IPS-15b (cell line): ENCODE results near the gene UROC1.

ENCODE experiments used
- H3K27me3 ChIP-seq: one replicate; pipeline ENCODE4 v1.6.1; 2013; ENCODE audit warnings: low read length; ENCODE audit not compliant: control insufficient read depth, insufficient read depth
- H3K36me3 ChIP-seq: one replicate; pipeline ENCODE4 v1.6.1; 2013; ENCODE audit warnings: low read length; ENCODE audit not compliant: control insufficient read depth, insufficient read depth
- H3K4me1 ChIP-seq: one replicate; pipeline ENCODE4 v1.6.1; 2013; ENCODE audit warnings: mild to moderate bottlenecking, low read length; ENCODE audit not compliant: control insufficient read depth, insufficient read depth
- H3K4me3 ChIP-seq: one replicate; pipeline ENCODE4 v1.5.1; 2013; ENCODE audit warnings: low read depth, low read length
- H3K9ac ChIP-seq: one replicate; pipeline ENCODE4 v1.6.1; 2013; ENCODE audit warnings: low read depth, mild to moderate bottlenecking, low read length
- H3K9me3 ChIP-seq: one replicate; pipeline ENCODE4 v1.6.1; 2013; ENCODE audit warnings: mild to moderate bottlenecking, low read length; ENCODE audit not compliant: control insufficient read depth, insufficient read depth

The UROC1 gene

DNA sequence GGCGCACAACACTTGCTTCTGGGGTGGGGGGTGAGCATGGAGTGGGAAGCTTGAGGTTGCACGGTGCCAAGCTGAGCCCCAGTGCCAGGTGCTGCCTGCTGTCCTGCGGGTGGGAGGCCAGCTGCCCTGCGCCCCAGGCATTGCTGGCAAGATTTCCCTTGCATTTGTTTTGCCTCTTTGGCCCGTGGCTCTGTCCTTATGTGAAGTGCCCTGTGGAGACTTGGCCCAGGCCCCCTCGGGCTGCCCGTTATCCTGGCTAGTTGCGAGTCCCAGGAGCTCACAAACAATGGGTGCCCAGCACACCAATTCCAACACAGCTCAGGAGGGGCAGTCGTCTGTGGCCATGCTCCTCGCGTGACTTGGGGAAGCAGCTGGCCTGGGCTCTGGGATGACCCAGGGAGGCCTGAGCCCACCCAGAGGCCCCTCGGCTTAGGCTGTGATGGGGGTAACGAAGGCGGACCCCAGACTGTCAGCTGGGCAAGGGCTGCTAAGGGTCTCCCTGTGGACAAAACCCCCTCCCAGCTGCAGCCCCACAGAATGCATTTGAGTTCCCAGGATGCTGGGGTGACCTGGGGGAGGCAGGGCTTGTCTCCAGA, 35.2 kb upstream of the UROC1 start:
- no peaks in the 10 kb centered on the region for H3K9me3 ChIP-seq
- peaks cover 10% of the 10 kb centered on the region for H3K4me1 ChIP-seq
- H3K27me3 ChIP-seq, result no peaks in the 10 kb centered on the region
- H3K4me3 ChIP-seq, result no peak overlapping the region
- H3K9ac ChIP-seq, result no peak overlapping the region
- H3K36me3 ChIP-seq, result no peaks in the 10 kb centered on the region

- Histone ChIP-seq H3K4me1 (peaks cover 10% of the 10 kb centered on the region), H3K9ac (no peak overlapping the region), H3K36me3 (no peaks in the 10 kb centered on the region), H3K27me3 (no peaks in the 10 kb centered on the region), H3K9me3 (no peaks in the 10 kb centered on the region), H3K4me3 (no peak overlapping the region)
These were observed 34.5 kb upstream of the UROC1 start for GRCh38 chr3:126551839-126552687.

DNA sequence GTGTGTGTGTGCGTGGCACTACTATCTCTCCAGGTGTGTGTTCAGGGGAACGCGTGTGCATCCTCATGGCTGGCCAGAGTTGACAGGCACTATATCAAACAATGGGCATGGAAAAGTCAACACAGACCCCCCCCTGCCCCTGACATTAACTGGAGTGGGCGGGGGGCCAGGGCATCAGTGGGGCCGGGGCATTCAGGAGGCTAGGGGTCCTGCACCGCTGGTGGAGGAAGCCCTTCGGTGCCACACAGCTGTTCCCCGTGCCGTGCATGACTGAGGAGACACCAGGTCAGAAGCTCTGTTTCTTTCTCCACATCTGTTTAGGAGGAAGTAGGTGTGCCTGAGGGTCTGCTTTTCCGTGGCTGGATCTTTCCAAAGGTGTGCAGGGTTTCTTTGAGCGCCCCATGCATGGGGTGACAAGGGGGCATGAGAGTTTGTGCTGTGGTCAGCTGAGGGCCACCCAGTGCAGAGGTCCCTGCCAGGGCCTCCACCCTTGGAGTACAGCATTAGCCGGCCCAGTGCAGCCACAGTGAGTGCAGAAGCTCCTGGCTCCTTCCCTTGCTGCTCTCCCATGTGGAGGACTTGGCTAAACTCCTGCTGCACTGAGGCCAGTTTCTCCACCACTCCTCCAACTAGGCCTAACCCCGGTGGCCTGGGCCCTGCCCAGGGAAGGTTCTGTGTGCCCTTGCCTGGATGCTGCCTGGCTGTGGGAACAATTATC, 33.7 kb upstream of the UROC1 start:
- no peaks in the 10 kb centered on the region for H3K36me3 ChIP-seq
- no peaks in the 10 kb centered on the region for H3K27me3 ChIP-seq
- H3K9ac ChIP-seq, result no peak overlapping the region
- H3K4me3 ChIP-seq, result no peak overlapping the region
- no peaks in the 10 kb centered on the region for H3K9me3 ChIP-seq
- H3K4me1 ChIP-seq, result peaks cover 10% of the 10 kb centered on the region

DNA sequence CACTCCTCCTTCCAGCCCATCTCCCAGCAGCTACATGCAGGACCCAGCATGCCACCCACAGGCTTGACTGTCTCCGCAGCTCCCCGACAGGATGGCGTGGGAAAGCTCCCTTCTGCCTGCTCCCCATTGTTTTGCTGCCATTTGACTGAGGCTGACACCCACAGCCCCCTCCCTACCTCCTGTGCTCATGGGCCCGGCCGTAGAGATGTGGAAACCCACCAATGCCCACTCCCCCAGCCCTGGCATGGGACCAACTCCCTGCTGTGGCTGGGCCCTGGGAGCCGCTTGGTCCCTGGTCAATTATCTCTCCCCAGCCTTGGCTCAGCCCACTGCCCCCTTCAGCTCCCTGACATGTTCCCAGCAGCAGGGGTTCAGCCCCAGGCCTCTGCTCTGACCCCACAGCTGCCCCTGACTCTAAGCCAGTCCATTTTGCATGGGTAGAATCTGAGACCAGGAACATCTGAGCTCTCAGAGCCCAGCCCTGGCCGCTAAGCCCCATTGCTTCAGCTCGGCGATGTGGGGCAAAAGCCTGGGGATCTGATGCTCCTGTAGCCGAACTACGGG, 33.0 kb upstream of the UROC1 start:
- H3K4me3 ChIP-seq, result no peak overlapping the region
- H3K9me3 ChIP-seq, result no peaks in the 10 kb centered on the region
- no peaks in the 10 kb centered on the region for H3K36me3 ChIP-seq

GRCh38 chr3:126549861-126550487, 32.4 kb upstream of the UROC1 start:
- H3K9ac ChIP-seq, result peak overlapping the region; percentile 37
- no peaks in the 10 kb centered on the region for H3K9me3 ChIP-seq
- H3K36me3 ChIP-seq, result no peaks in the 10 kb centered on the region
- H3K4me1 ChIP-seq, result peaks cover 10% of the 10 kb centered on the region
- no peak overlapping the region for H3K4me3 ChIP-seq
- H3K27me3 ChIP-seq, result no peaks in the 10 kb centered on the region

More for the DNA sequence above, 33.0 kb upstream of the UROC1 start:
- H3K4me1 ChIP-seq, result peaks cover 10% of the 10 kb centered on the region
- H3K9ac ChIP-seq, result no peak overlapping the region
- H3K27me3 ChIP-seq, result no peaks in the 10 kb centered on the region

DNA sequence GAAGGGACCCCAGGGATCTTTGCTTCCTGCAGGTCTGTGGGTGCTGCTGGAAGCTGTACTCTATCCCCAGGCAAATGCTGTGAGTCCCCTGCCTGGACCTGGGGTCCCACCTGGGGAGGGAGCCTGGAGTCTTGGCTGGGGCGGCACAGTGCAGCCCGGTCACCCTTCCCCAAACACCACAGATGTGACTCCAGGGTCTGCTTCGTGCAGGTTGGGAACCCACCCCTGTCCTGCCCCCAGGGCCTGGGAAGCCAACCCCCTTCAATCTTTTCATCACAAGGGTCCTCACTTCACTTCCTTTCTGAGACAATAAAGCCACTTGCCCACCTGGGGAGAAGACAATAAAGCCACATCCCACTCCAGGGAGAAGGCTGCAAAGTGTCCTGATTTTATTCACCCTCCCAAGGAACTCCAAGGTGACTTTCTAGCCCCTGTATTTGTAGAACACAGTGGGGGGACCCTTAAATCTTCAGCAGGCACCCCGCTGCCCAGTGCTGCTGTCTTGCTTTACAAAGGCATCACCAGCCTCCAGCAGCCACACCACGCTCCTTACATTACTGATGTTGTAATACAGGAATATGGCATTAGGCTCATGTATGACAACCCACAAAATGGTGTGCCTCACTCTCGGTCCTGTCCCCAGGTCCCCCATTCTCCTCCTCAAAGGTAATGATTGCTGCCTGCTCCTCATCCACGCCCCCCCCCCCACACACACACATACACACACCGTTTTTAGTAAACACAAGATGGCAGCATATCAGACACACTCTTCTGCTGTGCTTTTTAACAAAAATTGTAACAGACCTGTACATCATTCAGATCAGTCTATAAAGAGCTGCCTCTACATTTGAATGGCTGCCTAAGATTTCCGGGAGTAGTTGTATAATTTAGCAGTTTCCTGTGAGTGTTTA, 31.2 kb upstream of the UROC1 start:
- no peak overlapping the region for H3K9ac ChIP-seq

DNA sequence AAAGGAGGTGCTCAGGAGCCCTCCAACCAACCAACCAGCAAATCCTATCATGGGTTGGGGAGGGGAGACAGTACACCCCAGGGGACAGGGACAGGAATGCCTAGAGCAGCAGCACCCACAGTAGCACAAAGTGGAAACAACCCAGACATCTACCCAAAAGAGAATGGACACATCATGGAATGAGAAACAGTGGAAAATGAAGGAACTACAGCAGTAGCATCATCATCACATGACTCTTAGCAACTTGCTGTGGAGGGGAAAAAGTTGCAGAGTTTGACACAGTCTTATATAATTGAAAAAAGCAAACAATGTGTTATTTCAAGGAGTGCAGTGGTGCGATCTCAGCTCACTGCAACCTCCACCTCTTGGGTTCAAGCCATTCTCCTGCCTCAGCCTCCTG, 30.1 kb upstream of the UROC1 start:
- no peak overlapping the region for H3K9ac ChIP-seq
- H3K4me1 ChIP-seq, result peaks cover 10% of the 10 kb centered on the region
- no peaks in the 10 kb centered on the region for H3K9me3 ChIP-seq
- H3K27me3 ChIP-seq, result no peaks in the 10 kb centered on the region
- H3K36me3 ChIP-seq, result no peaks in the 10 kb centered on the region
- no peak overlapping the region for H3K4me3 ChIP-seq

More for the DNA sequence above, 31.2 kb upstream of the UROC1 start:
- Histone ChIP-seq H3K27me3 (no peaks in the 10 kb centered on the region), H3K36me3 (no peaks in the 10 kb centered on the region), H3K4me1 (peaks cover 10% of the 10 kb centered on the region), H3K4me3 (no peak overlapping the region), H3K9me3 (no peaks in the 10 kb centered on the region)

- Histone ChIP-seq H3K9ac (no peak overlapping the region), H3K36me3 (no peaks in the 10 kb centered on the region), H3K4me1 (peaks cover 10% of the 10 kb centered on the region), H3K9me3 (no peaks in the 10 kb centered on the region), H3K4me3 (no peak overlapping the region), H3K27me3 (no peaks in the 10 kb centered on the region)
These were observed 29.1 kb upstream of the UROC1 start for GRCh38 chr3:126546549-126547239.

- no peak overlapping the region for H3K4me3 ChIP-seq
- H3K27me3 ChIP-seq, result no peaks in the 10 kb centered on the region
- no peaks in the 10 kb centered on the region for H3K36me3 ChIP-seq
- peaks cover 10% of the 10 kb centered on the region for H3K4me1 ChIP-seq
- H3K9me3 ChIP-seq, result no peaks in the 10 kb centered on the region
- H3K9ac ChIP-seq, result no peak overlapping the region
These were observed 28.4 kb upstream of the UROC1 start for GRCh38 chr3:126546013-126546412.

GRCh38 chr3:126545544-126545943, 28.0 kb upstream of the UROC1 start:
- H3K4me1 ChIP-seq, result peaks cover 10% of the 10 kb centered on the region
- H3K9ac ChIP-seq, result no peak overlapping the region
- no peaks in the 10 kb centered on the region for H3K36me3 ChIP-seq
- H3K9me3 ChIP-seq, result no peaks in the 10 kb centered on the region
- no peaks in the 10 kb centered on the region for H3K27me3 ChIP-seq
- H3K4me3 ChIP-seq, result no peak overlapping the region
